HepG2 (cell line): ENCODE results near the gene MYH9. TPM values are rescaled to one million over a fixed set of nuclear protein-coding genes. Genes with fewer than 3 reads are reported as not detected.

Experiments used
- CHD4 ChIP-seq: fragments of 200-600 bp; sonication (generic); IDR thresholded peaks from 2 replicates; pipeline ENCODE4 v1.7.0; 2017; ENCODE audit warnings: mild to moderate bottlenecking, low read length, borderline replicate concordance
- ESRRA ChIP-seq: sonication (generic); formaldehyde crosslinking; IDR thresholded peaks from 2 replicates; pipeline ENCODE4 v1.5.1; 2020; ENCODE audit warnings: mild to moderate bottlenecking, low read depth, missing genetic modification reagents
- KDM5B ChIP-seq: sonication (generic); formaldehyde crosslinking; IDR thresholded peaks from 2 replicates; pipeline ENCODE4 v1.4.0; 2020; ENCODE audit warnings: missing genetic modification reagents, mild to moderate bottlenecking, borderline replicate concordance
- NCOA5 ChIP-seq: sonication (generic); formaldehyde crosslinking; IDR thresholded peaks from 2 replicates; pipeline ENCODE4 v1.4.0; 2020; ENCODE audit warnings: missing genetic modification reagents
- NPAS2 ChIP-seq: sonication (generic); formaldehyde crosslinking; IDR thresholded peaks from 2 replicates; pipeline ENCODE4 v1.8.0; 2022; ENCODE audit warnings: mild to moderate bottlenecking, missing genetic modification reagents, borderline replicate concordance
- NRL ChIP-seq: sonication (generic); formaldehyde crosslinking; IDR thresholded peaks from 2 replicates; pipeline ENCODE4 v1.5.0; 2020; ENCODE audit warnings: missing genetic modification reagents, mild to moderate bottlenecking, moderate library complexity, borderline replicate concordance
- PRDM15 ChIP-seq: sonication (generic); formaldehyde crosslinking; IDR thresholded peaks from 2 replicates; pipeline ENCODE4 v1.4.0; 2020; ENCODE audit warnings: missing genetic modification reagents
- RBFOX2 ChIP-seq: fragments of 200-400 bp; formaldehyde crosslinking; IDR thresholded peaks from 2 replicates; pipeline ENCODE4 v1.6.1; 2017; ENCODE audit warnings: low read depth, mild to moderate bottlenecking, low read length
- RXRA ChIP-seq: sonication (generic); formaldehyde crosslinking; IDR thresholded peaks from 2 replicates; pipeline ENCODE4 v1.5.1; 2020; ENCODE audit warnings: missing genetic modification reagents
- SNRNP70 ChIP-seq: fragments of 200-400 bp; formaldehyde crosslinking; IDR thresholded peaks from 2 replicates; pipeline ENCODE4 v1.6.1; 2017; ENCODE audit warnings: mild to moderate bottlenecking, low read depth, low read length, moderate library complexity
- TRAFD1 ChIP-seq: sonication (generic); formaldehyde crosslinking; IDR thresholded peaks from 2 replicates; pipeline ENCODE4 v1.5.1; 2020; ENCODE audit warnings: missing genetic modification reagents, mild to moderate bottlenecking, borderline replicate concordance
- ZFP91 ChIP-seq: sonication (generic); formaldehyde crosslinking; IDR thresholded peaks from 2 replicates; pipeline ENCODE4 v1.9.0; 2022; ENCODE audit warnings: missing genetic modification reagents, mild to moderate bottlenecking, borderline replicate concordance
- ZMYM3 ChIP-seq: sonication (generic); formaldehyde crosslinking; IDR thresholded peaks from 2 replicates; pipeline ENCODE4 v1.5.1; 2020; ENCODE audit warnings: mild to moderate bottlenecking, missing genetic modification reagents
- ZNF20 ChIP-seq: sonication (generic); formaldehyde crosslinking; IDR thresholded peaks from 2 replicates; pipeline ENCODE4 v1.4.0; 2020; ENCODE audit warnings: mild to moderate bottlenecking, moderate library complexity, missing genetic modification reagents
- ZNF235 ChIP-seq: sonication (generic); formaldehyde crosslinking; IDR thresholded peaks from 2 replicates; pipeline ENCODE4 v1.8.1; 2023; ENCODE audit warnings: mild to moderate bottlenecking, missing genetic modification reagents, borderline replicate concordance
- ZNF777 ChIP-seq: sonication (generic); formaldehyde crosslinking; IDR thresholded peaks from 2 replicates; pipeline ENCODE4 v1.4.0; 2020; ENCODE audit warnings: missing genetic modification reagents
- polyA plus RNA-seq, 8 experiments: library from polyadenylated mRNA; depleted of rRNA in 3 of 8; stranded (reverse) in 7 of 8; unstranded in 1 of 8; fragments of >200 nt; fragmentation: Illumina TruSeq in 4 of 8; extraction: Trizol in 4 of 8; gene quantifications; 2 replicates each; pipeline versions ENCODE4 v1.2.1 to v1.2.3, GENCODE V29; 2011 to 2016; ENCODE audit warnings: low read depth in 4 of 8, missing spikeins in 1 of 8, mixed read lengths in 1 of 8; ENCODE audit not compliant: insufficient read depth in 1 of 8
- total RNA-seq, 5 experiments: library from RNA; depleted of rRNA; stranded (reverse); fragments of >200 nt; fragmentation: Illumina TruSeq; extraction: Trizol; gene quantifications; 2 replicates each; pipeline ENCODE4 v1.2.3, GENCODE V29; 2016; ENCODE audit warnings: low read depth in 1 of 5
- TF ChIP-seq, protein P1 (sequence below): sonication (generic); formaldehyde crosslinking; IDR thresholded peaks from 2 replicates; pipeline ENCODE4 v1.4.0; 2020; ENCODE audit warnings: mild to moderate bottlenecking, low read depth, missing genetic modification reagents
- TF ChIP-seq, protein P2 (sequence below): sonication (generic); formaldehyde crosslinking; IDR thresholded peaks from 2 replicates; pipeline ENCODE4 v1.4.0; 2020; ENCODE audit warnings: missing genetic modification reagents

MYH9 gene
- total and polyA plus RNA-seq, 2 of the 13 experiments (the other 11 are each of a cell fraction or from before 2014, with no cell fraction given) = 50.7 to 98.5 TPM

GRCh38 chr22:36409911-36410756 lies 22.4 kb upstream of the MYH9 start (continued):
- TF ChIP-seq, protein P1, sequence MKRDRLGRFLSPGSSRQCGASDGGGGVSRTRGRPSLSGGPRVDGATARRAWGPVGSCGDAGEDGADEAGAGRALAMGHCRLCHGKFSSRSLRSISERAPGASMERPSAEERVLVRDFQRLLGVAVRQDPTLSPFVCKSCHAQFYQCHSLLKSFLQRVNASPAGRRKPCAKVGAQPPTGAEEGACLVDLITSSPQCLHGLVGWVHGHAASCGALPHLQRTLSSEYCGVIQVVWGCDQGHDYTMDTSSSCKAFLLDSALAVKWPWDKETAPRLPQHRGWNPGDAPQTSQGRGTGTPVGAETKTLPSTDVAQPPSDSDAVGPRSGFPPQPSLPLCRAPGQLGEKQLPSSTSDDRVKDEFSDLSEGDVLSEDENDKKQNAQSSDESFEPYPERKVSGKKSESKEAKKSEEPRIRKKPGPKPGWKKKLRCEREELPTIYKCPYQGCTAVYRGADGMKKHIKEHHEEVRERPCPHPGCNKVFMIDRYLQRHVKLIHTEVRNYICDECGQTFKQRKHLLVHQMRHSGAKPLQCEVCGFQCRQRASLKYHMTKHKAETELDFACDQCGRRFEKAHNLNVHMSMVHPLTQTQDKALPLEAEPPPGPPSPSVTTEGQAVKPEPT (CRISPR knock-in tag) = no peak; the same call in 1 of the 2 replicates
- TF ChIP-seq NPAS2 (CRISPR knock-in tag) = no peak
- TF ChIP-seq ZNF777 (CRISPR knock-in tag) = no peak
- TF ChIP-seq, protein P2, sequence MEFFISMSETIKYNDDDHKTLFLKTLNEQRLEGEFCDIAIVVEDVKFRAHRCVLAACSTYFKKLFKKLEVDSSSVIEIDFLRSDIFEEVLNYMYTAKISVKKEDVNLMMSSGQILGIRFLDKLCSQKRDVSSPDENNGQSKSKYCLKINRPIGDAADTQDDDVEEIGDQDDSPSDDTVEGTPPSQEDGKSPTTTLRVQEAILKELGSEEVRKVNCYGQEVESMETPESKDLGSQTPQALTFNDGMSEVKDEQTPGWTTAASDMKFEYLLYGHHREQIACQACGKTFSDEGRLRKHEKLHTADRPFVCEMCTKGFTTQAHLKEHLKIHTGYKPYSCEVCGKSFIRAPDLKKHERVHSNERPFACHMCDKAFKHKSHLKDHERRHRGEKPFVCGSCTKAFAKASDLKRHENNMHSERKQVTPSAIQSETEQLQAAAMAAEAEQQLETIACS (CRISPR knock-in tag) = no peak
- TF ChIP-seq TRAFD1 (CRISPR knock-in tag) = no peak; the same call in 1 of the 2 replicates
- TF ChIP-seq ZMYM3 (CRISPR knock-in tag) = no peak
- TF ChIP-seq RBFOX2 = peak; percentile 82
- TF ChIP-seq KDM5B (CRISPR knock-in tag) = peak; percentile 67; the same call in 1 of the 2 replicates
- TF ChIP-seq PRDM15 (CRISPR knock-in tag) = peak; percentile 71; the same call in 1 of the 2 replicates
- peak; percentile 88 for TF ChIP-seq ZFP91
- TF ChIP-seq SNRNP70 = no peak
- no peak for TF ChIP-seq ZNF235 (CRISPR knock-in tag)
- TF ChIP-seq CHD4 = no peak
- TF ChIP-seq RXRA (CRISPR knock-in tag) = peak; percentile 79
- no peak for TF ChIP-seq NCOA5
- TF ChIP-seq NRL (CRISPR knock-in tag) = peak; percentile 82; the same call in 1 of the 2 replicates
- no peak; the same call in 1 of the 2 replicates for TF ChIP-seq ESRRA (CRISPR knock-in tag)
- TF ChIP-seq ZNF20 = no peak
